IPS-18c (cell line): ENCODE measurements around the gene ZBTB7B.

Experiments used
- H3K4me3 ChIP-seq: 2 replicates; pipeline ENCODE4 v1.7.0; 2013; ENCODE audit warnings: low read depth, mild to moderate bottlenecking, low read length, moderate library complexity; ENCODE audit not compliant: insufficient read depth
- H3K9me3 ChIP-seq: one replicate; pipeline ENCODE4 v1.6.1; 2013; ENCODE audit warnings: mild to moderate bottlenecking, low read length, moderate library complexity; ENCODE audit not compliant: control insufficient read depth, insufficient read depth

ZBTB7B gene

GRCh38 chr1:155018617-155019348 is 16.2 kb downstream of the ZBTB7B start:
- no peak overlapping the region for H3K4me3 ChIP-seq
- H3K9me3 ChIP-seq = no peaks in the 10 kb centered on the region

GRCh38 chr1:155019377-155020245 is 17.0 kb downstream of the ZBTB7B start:
- Histone ChIP-seq H3K9me3 (no peaks in the 10 kb centered on the region), H3K4me3 (no peak overlapping the region)

GRCh38 chr1:155022136-155022926 is 19.7 kb downstream of the ZBTB7B start:
- H3K4me3 ChIP-seq = no peak overlapping the region
- no peaks in the 10 kb centered on the region for H3K9me3 ChIP-seq

- Histone ChIP-seq H3K4me3 (no peak overlapping the region), H3K9me3 (no peaks in the 10 kb centered on the region)
Measured at GRCh38 chr1:155022927-155023236, 20.3 kb downstream of the ZBTB7B start.

GRCh38 chr1:155023627-155024026 is 21.0 kb downstream of the ZBTB7B start:
- Histone ChIP-seq H3K4me3 (no peak overlapping the region), H3K9me3 (no peaks in the 10 kb centered on the region)

- H3K9me3 ChIP-seq = no peaks in the 10 kb centered on the region
Measured at GRCh38 chr1:155024315-155024714, 21.7 kb downstream of the ZBTB7B start.

GRCh38 chr1:155026154-155026553 is 23.6 kb downstream of the ZBTB7B start:
- Histone ChIP-seq H3K9me3 (no peaks in the 10 kb centered on the region), H3K4me3 (no peak overlapping the region)

More at GRCh38 chr1:155024315-155024714, 21.7 kb downstream of the ZBTB7B start:
- H3K4me3 ChIP-seq = no peak overlapping the region

- H3K9me3 ChIP-seq = no peaks in the 10 kb centered on the region
- no peak overlapping the region for H3K4me3 ChIP-seq
Measured at GRCh38 chr1:155026588-155026987, 24.0 kb downstream of the ZBTB7B start.

- H3K9me3 ChIP-seq = no peaks in the 10 kb centered on the region
Measured at GRCh38 chr1:155029513-155030242, 27.1 kb downstream of the ZBTB7B start.

GRCh38 chr1:155030243-155030795 is 27.7 kb downstream of the ZBTB7B start:
- no peak overlapping the region for H3K4me3 ChIP-seq

More at GRCh38 chr1:155029513-155030242, 27.1 kb downstream of the ZBTB7B start:
- no peak overlapping the region for H3K4me3 ChIP-seq

GRCh38 chr1:155030899-155031298 is 28.3 kb downstream of the ZBTB7B start:
- no peaks in the 10 kb centered on the region for H3K9me3 ChIP-seq

More at GRCh38 chr1:155030243-155030795, 27.7 kb downstream of the ZBTB7B start:
- no peaks in the 10 kb centered on the region for H3K9me3 ChIP-seq

GRCh38 chr1:155032886-155033285 is 30.3 kb downstream of the ZBTB7B start:
- Histone ChIP-seq H3K9me3 (no peaks in the 10 kb centered on the region), H3K4me3 (no peak overlapping the region)

More at GRCh38 chr1:155030899-155031298, 28.3 kb downstream of the ZBTB7B start:
- H3K4me3 ChIP-seq = no peak overlapping the region

- no peak within 1 kb of the TSS for H3K4me3 ChIP-seq
- no peaks in the 10 kb centered on the region for H3K9me3 ChIP-seq
Measured at GRCh38 chr1:155033524-155033923, 30.9 kb downstream of the ZBTB7B start, which contains the start of the genes DCST1 and DCST2. DCST1 (plus strand) TSS chr1:155033824; CDS start chr1:155034037, 213 bp downstream. DCST2 (minus strand) TSS chr1:155033781; CDS start chr1:155033701, 80 bp downstream.

- Histone ChIP-seq H3K4me3 (no peak overlapping the region), H3K9me3 (no peaks in the 10 kb centered on the region)
Measured at GRCh38 chr1:155034318-155035208, 32.0 kb downstream of the ZBTB7B start.

GRCh38 chr1:155035936-155036335 is 33.3 kb downstream of the ZBTB7B start:
- Histone ChIP-seq H3K4me3 (no peak overlapping the region), H3K9me3 (no peaks in the 10 kb centered on the region)

- Histone ChIP-seq H3K9me3 (no peaks in the 10 kb centered on the region), H3K4me3 (no peak overlapping the region)
Measured at GRCh38 chr1:155037043-155037442, 34.4 kb downstream of the ZBTB7B start.
